Stimulated activated CD4-positive, alpha-beta T cell treated with anti-CD3 and anti-CD28 coated beads, Interleukin-15, amount 100 ng/mL, for 48 hours (primary cell): ENCODE measurements around the gene FRMPD1.
A peak's percentile ranks its signal among the peaks of the same experiment; 100 is the strongest.
"Not testable (repeated sequence)": the region's sequence is repeated elsewhere in the genome, so short reads cannot be mapped to it uniquely, and the experiment has no call there.

Experiments used
- DNase-seq, 2 donors: peaks; one replicate each; pipeline ENCODE4 v3.0.0-alpha.2; 2020; ENCODE audit warnings: low read depth in 2 of 2

The FRMPD1 gene, protein sequence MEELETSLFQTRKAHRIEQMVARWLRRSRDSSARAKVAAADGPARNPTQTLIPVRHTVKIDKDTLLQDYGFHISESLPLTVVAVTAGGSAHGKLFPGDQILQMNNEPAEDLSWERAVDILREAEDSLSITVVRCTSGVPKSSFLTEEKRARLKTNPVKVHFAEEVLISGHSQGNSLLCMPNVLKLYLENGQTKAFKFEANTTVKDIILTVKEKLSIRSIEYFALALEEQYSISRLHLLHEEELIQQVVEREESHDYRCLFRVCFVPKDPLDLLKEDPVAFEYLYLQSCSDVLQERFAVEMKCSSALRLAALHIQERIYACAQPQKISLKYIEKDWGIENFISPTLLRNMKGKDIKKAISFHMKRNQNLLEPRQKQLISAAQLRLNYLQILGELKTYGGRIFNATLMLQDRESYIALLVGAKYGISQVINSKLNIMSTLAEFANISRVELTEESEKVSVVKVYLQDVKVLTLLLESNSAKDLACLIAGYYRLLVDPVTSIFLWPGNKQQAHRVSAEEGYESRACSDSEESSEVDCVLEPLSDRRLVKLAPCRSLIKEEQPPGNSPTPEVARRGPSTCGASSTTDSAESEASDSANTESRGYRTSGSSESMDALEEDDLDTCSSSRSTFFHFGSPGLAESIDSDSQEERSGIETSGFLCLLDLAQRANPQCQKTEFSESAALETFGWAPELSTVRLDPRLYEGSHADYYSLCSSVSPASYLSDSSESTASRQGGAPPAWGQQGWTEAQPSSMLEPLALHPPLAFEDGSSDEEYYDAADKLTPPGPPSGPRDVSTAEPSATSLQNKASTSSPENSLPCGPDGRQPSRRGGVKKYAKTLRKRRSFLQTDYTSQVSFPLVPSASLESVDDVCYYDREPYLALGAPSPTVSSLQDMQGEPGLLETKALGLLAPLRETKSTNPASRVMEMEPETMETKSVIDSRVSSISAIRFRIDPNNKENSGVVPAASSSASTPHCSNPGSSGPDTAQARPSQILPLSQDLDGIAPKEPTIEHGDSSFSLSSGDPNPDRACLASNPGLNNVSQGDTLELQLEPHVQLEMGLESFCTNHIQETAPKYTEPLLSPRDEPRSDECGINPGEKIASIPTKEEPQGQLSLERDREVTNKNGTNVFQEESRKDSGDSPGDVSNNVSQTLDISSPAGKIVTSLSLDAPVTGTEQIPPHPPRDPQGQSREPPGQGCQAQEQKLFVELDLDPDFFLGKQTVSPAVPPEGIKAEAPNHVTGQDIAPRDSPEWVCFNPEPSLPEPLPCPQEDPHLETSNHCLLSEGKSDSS (N-terminal part only)

DNA sequence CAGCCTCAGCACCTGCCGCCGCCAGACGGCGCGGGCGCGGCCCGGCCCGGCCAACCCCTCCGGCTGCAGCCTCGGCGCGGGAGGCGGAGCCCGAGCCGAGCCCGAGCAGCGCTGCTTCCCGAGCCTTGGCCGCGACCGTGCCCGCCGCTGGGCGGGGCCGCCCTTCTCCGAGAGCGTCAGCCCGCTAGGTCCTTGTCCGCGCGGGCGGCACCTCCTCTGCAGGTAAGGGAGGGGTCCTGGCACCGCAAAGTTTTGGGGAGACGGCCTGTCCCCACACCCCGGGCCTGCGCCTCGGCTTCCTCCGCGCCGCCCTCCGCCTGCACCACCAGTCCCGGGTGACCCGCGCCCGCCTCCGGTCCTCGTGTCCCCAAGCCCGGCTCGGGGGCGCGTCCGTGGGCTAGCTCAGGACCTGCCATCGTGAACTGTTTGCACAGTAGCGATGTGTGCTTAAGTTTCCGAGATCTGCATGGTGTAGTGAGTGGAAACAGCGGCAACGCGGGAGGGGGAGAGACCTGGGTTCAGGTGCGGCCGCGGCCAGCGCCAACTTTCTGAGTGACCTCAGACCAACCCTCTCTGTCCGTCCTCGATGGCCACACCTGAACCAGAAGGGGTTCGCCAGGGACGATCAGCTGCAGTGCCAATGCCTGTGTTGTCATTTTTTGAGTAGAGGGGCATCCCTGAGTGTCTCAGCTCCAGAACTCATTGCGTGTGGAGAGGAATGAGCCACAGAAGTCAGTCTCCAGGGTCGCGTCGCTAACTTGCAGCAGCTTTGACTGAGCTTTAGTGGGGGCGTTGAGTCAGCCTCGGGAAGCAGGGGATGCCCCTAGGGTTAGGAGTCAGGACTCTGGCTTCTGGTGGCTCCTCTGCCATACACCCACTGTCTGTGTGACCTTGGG lies at the start of gene FRMPD1:
FRMPD1 (plus strand) TSS at position 82 of the 896 bp plus-strand sequence. CDS start 41,688 bp downstream, outside the sequence.
- DNase-seq, result peak in 1 of 2 donors; percentile 43

DNA sequence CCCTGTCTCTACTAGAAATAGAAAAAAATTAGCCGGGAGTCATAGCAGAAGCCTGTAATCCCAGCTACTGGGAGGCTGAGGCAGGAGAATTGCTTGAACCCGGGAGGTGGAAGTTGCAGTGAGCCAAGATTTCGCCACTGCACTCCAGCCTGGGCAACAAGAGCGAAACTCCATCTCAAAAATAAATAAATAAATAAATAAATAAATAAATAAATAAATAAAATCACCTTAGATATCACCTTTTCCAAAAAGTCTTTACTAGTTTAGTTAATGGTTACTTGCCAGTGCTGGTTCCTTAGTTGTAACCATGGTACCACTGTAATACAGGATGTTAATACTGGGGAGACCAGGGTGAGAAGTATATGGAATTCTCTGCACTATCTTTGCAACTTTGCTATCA lies 48.7 kb upstream of the FRMPD1 start:
- not testable (repeated sequence) for DNase-seq

DNA sequence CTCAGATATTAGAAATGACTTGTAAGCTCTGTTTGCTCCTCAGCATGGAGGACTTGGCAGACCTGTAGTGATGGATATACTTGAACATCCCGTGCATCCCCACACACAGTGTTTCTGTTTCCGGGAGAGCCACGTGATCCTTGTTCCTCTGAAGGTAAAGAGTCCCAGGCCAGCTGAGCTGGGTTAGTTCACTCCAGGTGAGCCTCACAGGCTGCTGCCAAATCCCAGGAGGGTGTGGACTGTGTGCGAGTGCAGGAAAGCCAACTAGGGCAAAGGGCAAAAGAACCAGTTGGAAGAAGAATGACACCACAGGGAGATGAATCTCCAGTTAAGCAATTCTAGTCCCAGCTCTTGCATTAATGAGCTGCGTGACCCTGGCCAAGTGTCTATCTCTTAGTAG lies 47.9 kb upstream of the FRMPD1 start:
- DNase-seq, result no peak

DNA sequence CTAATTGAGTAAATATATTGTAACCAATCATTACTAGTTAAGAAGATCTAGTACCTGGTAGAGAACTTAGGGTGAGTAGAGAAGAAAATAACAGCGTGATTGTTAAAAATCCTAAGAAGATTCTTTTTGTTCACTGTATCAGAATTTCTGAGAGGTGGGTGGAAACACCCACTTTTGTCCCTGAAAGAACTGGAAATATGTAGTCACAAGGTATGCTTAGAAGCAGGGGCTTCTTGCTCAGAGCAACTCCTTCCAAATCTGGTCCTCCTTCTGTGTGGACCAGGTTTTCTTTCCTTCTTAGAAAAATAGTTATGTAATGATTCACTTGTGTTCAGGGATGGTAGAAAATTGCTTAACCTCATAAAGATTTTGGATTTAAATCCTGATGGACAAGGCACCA lies 46.5 kb upstream of the FRMPD1 start:
- no peak for DNase-seq

DNA sequence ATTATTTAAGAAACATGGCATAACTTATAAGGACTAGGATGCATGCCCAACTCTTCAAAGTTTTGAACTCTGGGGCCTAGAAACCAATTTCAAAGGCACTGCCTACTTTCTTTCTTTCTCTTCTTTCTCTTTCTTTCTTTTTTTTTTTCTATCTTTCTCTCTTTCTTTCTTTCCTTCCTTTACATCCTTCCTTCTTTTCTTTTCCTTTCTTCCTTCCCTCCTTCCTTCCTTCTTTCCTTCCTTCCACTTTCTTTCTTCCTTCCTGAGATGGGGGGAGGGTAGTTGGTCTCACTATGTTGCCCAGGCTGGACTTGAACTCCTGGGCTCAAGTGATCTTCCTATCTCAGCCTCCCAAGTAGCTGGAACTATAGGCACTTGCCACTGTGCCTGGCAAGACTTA lies 42.5 kb upstream of the FRMPD1 start:
- no peak for DNase-seq

DNA sequence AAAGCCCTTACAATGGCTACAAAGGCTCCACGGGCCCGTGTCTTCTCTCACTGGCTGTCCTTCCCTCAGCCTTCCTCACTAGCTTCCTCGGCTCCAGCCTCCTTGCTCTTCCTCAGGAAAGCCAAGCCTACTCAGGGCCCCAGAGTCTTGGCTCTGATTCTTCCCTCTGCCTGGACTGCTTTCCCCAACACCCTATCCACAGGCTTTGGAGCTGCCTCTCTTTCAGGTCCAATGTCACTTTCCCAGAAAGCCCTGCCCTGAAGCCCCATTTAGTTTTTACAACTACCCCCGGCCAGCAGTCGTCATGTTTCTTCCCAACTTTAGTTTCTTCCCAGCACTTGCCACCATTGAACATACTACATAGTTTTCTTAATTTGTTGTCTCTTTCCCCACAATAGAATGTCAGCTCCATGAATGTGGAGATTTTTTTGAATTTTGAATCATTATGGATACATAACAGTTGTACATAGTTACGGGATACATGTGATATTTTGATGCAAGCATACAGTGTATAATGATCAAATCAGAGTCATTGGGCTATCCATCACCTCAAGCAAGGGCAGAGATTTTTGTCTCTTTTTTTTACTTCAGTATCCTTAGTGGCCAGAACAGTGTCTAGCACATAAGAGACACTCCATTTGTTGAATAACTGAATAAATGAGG lies 40.9 kb upstream of the FRMPD1 start:
- no peak for DNase-seq

DNA sequence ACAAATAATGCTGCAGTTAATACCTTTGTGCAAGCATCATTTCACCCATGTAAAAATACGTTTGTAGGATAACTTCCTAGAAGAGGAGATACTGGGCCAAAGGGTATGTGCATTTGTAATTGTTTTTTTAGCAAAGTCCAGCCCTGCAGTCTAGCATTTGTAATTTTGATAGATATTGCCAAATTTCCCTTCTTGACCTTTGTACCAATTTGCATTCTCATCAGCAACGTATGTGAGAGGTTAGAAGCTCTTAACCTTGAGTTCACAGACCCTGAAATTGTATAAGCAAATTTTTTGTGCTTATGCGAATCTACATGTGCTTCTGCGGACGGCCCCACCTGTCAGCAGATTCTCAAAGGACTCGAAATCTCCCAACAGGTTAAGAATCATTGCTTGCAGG lies 39.7 kb upstream of the FRMPD1 start:
- no peak for DNase-seq

DNA sequence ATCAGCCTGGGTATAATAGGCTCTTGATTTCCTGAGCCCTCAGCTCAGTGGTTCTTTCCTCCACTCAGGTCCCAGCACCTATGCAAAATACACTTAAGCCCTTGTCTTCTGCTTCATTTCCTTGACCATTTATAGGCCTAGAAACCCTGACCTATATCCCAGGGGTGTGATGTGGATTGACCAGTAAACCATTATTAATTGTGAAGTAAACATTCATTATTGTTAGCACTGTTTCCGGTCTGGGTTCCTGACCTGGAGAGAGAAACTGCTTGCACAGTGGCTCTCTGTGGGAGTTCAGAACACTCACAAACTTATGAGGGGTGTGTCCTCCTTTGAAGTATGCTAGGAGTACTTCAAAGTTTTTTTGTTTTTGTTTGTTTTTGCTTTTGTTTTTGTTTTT lies 38.8 kb upstream of the FRMPD1 start:
- DNase-seq, result no peak

DNA sequence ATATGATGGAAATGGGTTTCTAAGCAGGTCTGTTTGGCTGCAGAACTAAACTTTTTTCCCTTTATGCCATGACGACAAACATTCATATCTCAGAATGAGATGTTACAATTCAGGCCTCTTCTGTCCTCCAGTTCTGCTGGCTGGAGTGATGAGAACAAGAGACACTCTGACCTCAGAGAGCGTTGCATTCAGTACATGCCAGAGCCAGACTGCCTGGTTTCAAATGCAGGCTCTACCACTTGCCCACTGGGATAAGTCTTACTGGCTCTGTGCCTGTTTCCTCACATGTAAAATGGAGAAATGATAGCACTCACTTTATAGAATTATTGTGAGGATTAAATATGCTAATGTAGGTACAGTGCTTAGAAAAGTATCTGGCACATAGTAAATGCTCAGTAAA lies 33.6 kb upstream of the FRMPD1 start:
- DNase-seq, result no peak

DNA sequence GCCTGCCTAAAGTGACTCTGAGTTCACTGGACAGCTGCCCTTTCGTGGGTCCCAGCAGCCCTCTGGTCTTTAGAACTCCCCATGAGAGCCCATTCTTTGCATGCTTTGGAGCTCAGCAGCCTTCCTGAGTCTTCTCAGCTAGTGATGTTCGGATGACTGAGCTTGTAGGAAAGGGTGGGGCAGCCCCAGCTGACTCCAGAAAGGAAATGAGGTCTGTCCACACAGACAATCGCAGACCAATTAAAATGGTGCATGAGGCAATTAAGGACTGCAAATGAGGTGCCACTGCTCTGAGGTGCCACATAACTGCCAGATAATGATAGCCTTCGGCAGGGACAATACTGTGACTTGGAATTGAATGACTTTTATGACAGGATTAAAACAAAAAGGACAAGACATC lies 32.9 kb upstream of the FRMPD1 start:
- DNase-seq, result no peak

DNA sequence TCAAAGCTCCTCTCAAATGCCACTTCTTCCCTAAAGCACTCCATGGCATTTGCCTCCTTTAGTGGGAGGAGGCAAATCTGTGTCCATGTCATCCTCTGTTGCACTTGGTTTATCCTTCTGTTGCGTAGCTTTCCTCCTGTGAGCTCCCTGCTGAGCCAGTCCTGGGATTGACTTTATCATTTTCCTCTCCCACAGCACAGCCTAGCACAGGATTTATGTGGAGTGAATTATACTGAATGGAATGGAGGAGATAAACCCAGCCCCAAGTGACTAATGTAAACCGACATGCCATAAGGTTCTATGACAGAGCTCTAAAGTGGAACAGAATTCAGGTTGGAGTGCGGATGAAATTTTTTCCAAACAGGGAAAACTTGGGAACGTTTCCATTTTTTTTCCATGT lies 31.9 kb upstream of the FRMPD1 start:
- DNase-seq, result no peak

DNA sequence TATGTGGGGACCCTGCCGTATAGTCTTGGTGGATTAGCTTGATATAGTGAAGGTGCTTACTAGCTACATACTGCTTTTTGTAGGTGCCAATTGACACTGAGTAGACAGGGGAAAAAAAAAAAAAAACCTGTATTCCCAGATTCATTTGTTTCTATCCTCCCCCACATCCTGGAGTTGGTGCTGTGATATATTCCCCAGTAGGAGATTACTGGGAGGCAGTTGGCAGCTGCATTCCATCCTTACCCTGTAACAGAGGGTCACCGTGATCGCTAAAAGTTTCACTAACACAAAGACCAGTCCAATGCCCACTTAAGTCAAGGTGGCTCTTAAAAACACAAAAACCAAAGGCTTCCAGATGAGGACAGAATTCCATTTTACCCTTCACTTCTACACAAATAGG lies 30.9 kb upstream of the FRMPD1 start:
- DNase-seq, result no peak

DNA sequence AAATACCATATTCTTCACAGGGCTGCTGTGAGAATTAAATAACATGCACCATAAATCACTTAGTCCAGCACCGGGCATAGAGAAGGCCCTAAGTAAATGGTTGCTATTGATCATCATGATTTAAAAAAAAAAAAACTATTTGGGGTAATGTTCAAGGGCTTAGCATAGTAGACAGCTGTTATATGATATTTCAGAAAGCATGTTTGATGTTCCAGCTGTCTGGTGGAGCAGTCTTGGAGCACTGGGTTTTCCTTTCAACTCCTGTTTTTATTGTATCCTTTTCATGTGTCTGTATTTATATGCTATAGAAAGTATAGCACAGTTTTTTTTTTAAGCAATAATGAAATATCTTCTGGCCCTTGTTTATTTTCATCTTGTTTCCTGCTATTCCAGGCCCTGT lies 30.4 kb upstream of the FRMPD1 start:
- DNase-seq, result no peak

DNA sequence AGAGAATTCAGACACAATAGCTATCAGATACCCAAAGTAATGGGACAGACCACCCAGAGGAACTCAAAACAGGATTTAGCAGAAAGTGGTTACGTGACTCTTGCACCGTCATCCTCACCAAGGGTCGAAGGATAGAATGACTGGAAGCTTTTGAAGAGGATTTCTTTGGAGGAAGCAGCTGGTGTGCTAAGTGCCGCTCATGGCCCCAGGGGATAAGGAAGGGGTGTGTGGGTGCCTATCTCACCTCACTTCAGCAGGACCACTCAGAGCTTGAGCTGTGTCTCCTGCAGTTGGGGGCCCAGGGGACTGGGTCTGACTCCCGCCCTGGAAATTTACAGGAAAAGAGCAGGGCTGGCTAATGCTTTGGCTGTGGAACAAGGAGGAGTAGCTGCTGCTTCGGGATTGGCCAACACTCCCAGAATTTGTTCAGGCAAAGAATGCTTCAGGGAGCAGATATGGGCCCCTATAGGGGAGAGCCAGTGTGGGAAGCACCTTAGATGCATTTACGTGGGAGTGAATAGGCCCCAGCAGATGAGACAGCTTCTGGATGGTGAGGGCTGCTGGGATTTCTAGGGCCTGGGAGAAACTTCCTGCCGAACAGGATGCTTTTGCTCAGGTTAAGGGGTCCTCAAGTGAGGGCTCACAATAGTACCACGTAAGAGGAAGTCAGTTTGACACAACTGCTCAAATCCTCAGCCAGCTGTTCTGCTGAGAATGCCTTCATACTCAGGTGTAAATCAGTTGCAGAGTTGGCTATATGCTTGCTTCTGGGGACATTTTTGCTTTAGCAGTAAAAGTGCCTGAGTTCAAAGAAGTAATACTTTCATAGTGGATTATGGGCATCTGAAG lies 29.3 kb upstream of the FRMPD1 start:
- no peak for DNase-seq

DNA sequence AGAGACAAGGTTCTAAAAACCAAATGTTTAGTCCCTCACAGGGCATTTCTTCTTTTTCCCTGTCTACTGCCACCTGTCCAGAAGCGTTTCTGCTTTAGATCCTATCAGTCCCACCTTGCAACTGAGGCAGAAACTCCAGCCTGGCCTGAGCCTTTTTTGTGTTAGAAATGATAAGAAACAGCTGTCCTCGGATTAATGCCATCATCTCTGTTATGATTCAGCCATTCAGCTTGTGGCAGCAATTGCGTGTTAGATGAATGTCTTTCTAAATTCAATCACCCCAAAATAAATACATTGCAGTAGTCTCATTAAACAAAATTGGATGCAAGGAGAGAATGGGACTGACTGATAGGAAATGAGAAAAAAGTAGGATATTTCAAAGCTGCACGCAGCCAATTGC lies 28.3 kb upstream of the FRMPD1 start:
- DNase-seq, result no peak

DNA sequence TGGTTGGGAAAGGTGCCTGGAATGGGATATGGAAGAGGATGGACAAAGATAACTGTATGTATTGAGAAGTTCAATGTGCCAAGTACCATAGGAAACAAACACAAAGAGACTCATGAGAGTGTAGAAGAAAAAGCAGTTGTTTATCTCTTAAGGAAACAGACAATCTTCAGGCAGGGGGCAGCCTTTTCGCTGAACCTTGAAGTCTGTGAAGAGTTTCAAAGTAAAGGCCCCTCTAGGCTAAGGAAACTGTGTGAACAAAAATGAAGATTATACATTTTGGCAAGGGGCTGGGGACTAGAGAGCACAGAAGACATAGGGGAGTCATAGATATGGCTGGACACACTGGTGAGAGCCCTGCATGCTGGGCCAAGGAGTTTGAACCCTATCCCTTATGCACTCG lies 27.5 kb upstream of the FRMPD1 start:
- no peak for DNase-seq

DNA sequence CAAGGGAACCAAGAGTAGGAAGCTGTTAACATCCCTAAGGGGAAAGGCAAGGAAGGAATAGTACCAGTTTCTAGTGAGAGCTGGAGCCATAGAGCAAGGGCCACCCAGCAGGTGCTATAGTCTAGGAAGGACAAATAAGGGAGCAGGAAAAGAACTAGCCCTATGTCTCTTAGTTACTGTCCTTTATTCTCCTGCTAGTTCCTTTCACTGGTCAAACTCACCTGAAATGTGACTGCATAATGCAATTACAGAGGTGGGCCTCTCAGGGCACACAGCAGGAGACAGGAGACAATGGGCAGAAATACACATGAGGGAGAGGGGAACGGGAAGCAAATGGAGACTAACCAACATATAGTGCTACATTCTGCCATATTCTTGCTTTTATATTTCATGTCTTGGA lies 26.7 kb upstream of the FRMPD1 start:
- DNase-seq, result no peak

DNA sequence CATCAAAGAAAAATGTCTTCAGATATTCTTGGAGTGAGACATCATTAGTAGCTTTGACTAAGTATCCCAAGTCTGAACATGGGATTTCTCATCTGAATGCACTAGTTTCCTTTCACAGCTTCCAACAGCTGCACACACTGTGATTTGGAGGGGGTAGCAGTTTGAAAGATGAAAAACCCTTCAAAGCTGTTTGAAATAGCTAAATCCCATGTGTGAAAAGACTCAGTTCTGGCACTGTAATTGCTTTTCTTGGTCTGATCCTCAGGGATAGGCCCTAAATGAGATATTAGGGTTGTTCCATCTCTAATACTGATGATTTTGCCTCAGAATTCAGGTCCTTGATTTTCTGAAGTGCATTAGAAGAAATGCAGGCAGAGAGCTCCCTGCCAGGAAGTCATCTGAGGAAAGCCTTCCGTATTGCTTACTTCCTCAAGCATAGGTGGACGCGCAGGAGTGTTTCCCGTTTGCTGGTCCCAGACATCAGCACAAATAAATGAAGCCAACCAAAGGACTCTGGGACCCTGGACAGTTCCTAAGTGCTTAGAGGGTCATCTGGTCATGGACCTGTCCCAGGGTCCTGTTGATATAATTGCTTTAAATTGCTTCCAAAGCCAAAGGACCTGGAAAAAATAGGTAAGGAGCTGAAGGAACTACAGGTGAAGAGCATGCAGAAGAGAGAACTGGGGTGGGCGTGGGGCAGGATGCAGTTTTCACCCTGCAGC lies 25.6 kb upstream of the FRMPD1 start:
- no peak for DNase-seq

DNA sequence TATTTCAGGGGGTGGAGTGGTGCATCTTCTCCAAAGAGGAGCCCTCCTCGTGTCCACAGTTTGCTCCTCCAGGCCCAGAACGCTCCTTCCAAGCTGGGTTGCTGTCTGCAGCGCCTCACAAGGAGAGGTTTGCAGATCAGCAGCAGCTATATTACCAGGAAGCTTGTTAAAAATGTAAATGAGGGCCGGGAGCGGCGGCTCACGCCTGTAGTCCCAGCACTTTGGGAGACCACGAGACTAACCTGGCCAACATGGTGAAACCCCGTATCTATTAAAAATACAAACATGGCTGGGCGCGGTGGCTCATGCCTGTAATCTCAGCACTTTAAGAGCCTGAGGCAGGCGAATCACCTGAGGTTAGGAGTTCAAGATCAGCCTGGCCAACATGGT lies 25.0 kb upstream of the FRMPD1 start:
- no peak for DNase-seq
